Spleen (tissue), 11 donors: ENCODE results near the gene ABCA12. TPM values are rescaled to one million over a fixed set of nuclear protein-coding genes. Genes with fewer than 3 reads are reported as not detected.

Experiments
- DNase-seq: peaks from one replicate; pipeline ENCODE4 v3.0.0-alpha.2; 2020
- H3K27ac ChIP-seq, 8 donors: fragments of 200-600 bp; sonication (generic) in 7 of 8; 1 replicate in 4 of 8; 2 replicates in 4 of 8; pipeline versions ENCODE4 v1.5.0 to v1.8.0; 2016 to 2021; ENCODE audit warnings: inconsistent platforms in 4 of 8, mild to moderate bottlenecking in 4 of 8, moderate library complexity in 1 of 8
- H3K27me3 ChIP-seq, 7 donors: fragments of 200-600 bp; sonication (generic) in 6 of 7; replicated peaks in 1 of 7; 1 replicate in 4 of 7; 2 replicates in 3 of 7; pipeline versions ENCODE4 v1.5.0 to v1.8.0; 2016 to 2021; ENCODE audit warnings: inconsistent platforms in 3 of 7, mild to moderate bottlenecking in 1 of 7
- H3K36me3 ChIP-seq, 6 donors: fragments of 200-600 bp; sonication (generic) in 5 of 6; 1 replicate in 4 of 6; 2 replicates in 2 of 6; pipeline versions ENCODE4 v1.5.0 to v1.8.0; 2016 to 2021; ENCODE audit warnings: inconsistent platforms in 2 of 6
- H3K4me1 ChIP-seq, 6 donors: fragments of 200-600 bp; sonication (generic) in 5 of 6; 1 replicate in 3 of 6; 2 replicates in 3 of 6; pipeline versions ENCODE4 v1.5.0 to v1.8.0; 2016 to 2021; ENCODE audit warnings: inconsistent platforms in 3 of 6
- H3K4me3 ChIP-seq, 8 donors: fragments of 200-600 bp; sonication (generic) in 7 of 8; 1 replicate in 4 of 8; 2 replicates in 4 of 8; pipeline versions ENCODE4 v1.5.0 to v1.8.0; 2016 to 2021; ENCODE audit warnings: inconsistent platforms in 4 of 8, mild to moderate bottlenecking in 4 of 8, moderate library complexity in 2 of 8
- H3K9me3 ChIP-seq, 8 donors: fragments of 200-600 bp; sonication (generic) in 7 of 8; 1 replicate in 4 of 8; 2 replicates in 4 of 8; pipeline versions ENCODE4 v1.5.0 to v1.8.0; 2016 to 2021; ENCODE audit warnings: inconsistent platforms in 4 of 8
- CTCF ChIP-seq, 11 experiments: fragments of 200-600 bp in 7 of 11; fragments of 450-650 bp in 4 of 11; sonication (generic) in 4 of 11; IDR thresholded peaks in 8 of 11; conservative IDR thresholded peaks in 3 of 11; 1 replicate in 7 of 11; 2 replicates in 4 of 11; pipeline versions ENCODE4 v1.4.0 to v1.8.0; 2016 to 2021; ENCODE audit warnings: antibody characterized with exemption in 11 of 11, inconsistent platforms in 4 of 11, mild to moderate bottlenecking in 1 of 11
- POLR2A ChIP-seq, 3 donors: fragments of 450-650 bp; IDR thresholded peaks; one replicate each; pipeline ENCODE4 v1.5.1; 2017; ENCODE audit warnings: antibody characterized with exemption in 3 of 3, mild to moderate bottlenecking in 1 of 3
- POLR2AphosphoS5 ChIP-seq, 3 donors: sonication (generic); formaldehyde crosslinking; IDR thresholded peaks; one replicate each; pipeline ENCODE4 v1.5.1; 2017; ENCODE audit warnings: antibody characterized with exemption in 3 of 3
- WGBS, 5 donors: extraction: QIAGEN DNeasy Blood & Tissue Kit in 3 of 5; methylation state at CpG; one replicate each; pipeline versions ENCODE4 v1.1.5 to v1.1.7; 2013 to 2018; 5-methylcytosine and 5-hydroxymethylcytosine counted together
- intact Hi-C: fragments of 100-400 bp; cut with DNase I; formaldehyde crosslinking; loops from one replicate; pipeline ENCODE4 v1.15.0; 2023; ENCODE audit warnings: low total_unique reads
- polyA plus RNA-seq, 3 donors: library from polyadenylated mRNA; stranded (reverse); fragments of 200-250 nt; gene quantifications; one replicate each; pipeline ENCODE4 v1.2.1, GENCODE V29; 2013
- total RNA-seq, 7 donors: library from RNA; depleted of rRNA in 3 of 7; stranded (reverse); fragments of >200 nt in 3 of 7; fragmentation: NEBNext Ultra II Directional in 4 of 7; extraction: Animal tissue kit (Norgen Biotek cat#: 25700) in 4 of 7; gene quantifications; one replicate each; pipeline versions ENCODE4 v1.1.0 to v1.2.1, GENCODE V29; 2016 to 2021
- donor health status: healthy with polysubstance abuse.
- donor health status: DM: no; HTN: no; CAD: no; lungs with moderate emphysema.
- donor health status: DM: no; HTN: no; CAD: no.
- donor health status: Bipolar disorder and iron deficiency.
- donor health status: healthy.
- donor health status: DM: no; HTN: no; CAD: no.
- donor health status: DM: yes; HTN: yes; CAD: no.

The ABCA12 gene
- total and polyA plus RNA-seq, 10 donors = not detected

GRCh38 chr2:214902286-214902685, 236.1 kb downstream of the ABCA12 start:
- no peaks in the 10 kb centered on the region for H3K9me3 ChIP-seq
- H3K4me3 ChIP-seq = no peak overlapping the region
- no peaks in the 10 kb centered on the region for H3K27me3 ChIP-seq
- no peak for TF ChIP-seq CTCF (IDR thresholded peaks at IDR 0.05 in 8 of 11, conservative IDR thresholded peaks at IDR 0.05 in 3 of 11)
- TF ChIP-seq POLR2AphosphoS5 (IDR thresholded peaks at IDR 0.05) = no peak
- no peak for TF ChIP-seq POLR2A (IDR thresholded peaks at IDR 0.05)
- intact Hi-C loops = no loop called here
- WGBS, 5 donors = 78 to 88% (median 82%) methylated on average over 5 of the region's 5 CpGs
- no peaks in the 10 kb centered on the region for H3K36me3 ChIP-seq
- no peak overlapping the region for H3K27ac ChIP-seq
- DNase-seq = no peak
- H3K4me1 ChIP-seq = no peaks in the 10 kb centered on the region

- no peak overlapping the region for H3K4me3 ChIP-seq
- no peaks in the 10 kb centered on the region for H3K9me3 ChIP-seq
- no peaks in the 10 kb centered on the region for H3K36me3 ChIP-seq
- no peaks in the 10 kb centered on the region for H3K4me1 ChIP-seq
- no peak for DNase-seq
- no peak overlapping the region for H3K27ac ChIP-seq
- no peak for TF ChIP-seq CTCF (IDR thresholded peaks at IDR 0.05 in 8 of 11, conservative IDR thresholded peaks at IDR 0.05 in 3 of 11)
- TF ChIP-seq POLR2AphosphoS5 (IDR thresholded peaks at IDR 0.05) = no peak
- TF ChIP-seq POLR2A (IDR thresholded peaks at IDR 0.05) = no peak
- H3K27me3 ChIP-seq = no peaks in the 10 kb centered on the region
- 88 to 96% (median 90%) methylated on average over 4 of the region's 4 CpGs for WGBS, 5 donors
- intact Hi-C loops = no loop called here
Measured at GRCh38 chr2:214899751-214900150, 238.7 kb downstream of the ABCA12 start.

GRCh38 chr2:214896274-214896673, 242.2 kb downstream of the ABCA12 start:
- WGBS, 5 donors = 63 to 83% (median 69%) methylated on average over 1 of the region's 1 CpG
- Histone ChIP-seq H3K4me1 (no peaks in the 10 kb centered on the region), H3K9me3 (no peaks in the 10 kb centered on the region), H3K27me3 (no peaks in the 10 kb centered on the region), H3K27ac (no peak overlapping the region), H3K4me3 (no peak overlapping the region), H3K36me3 (no peaks in the 10 kb centered on the region)
- intact Hi-C loops = no loop called here
- TF ChIP-seq POLR2AphosphoS5 (IDR thresholded peaks at IDR 0.05) (no peak), CTCF (IDR thresholded peaks at IDR 0.05 in 8 of 11, conservative IDR thresholded peaks at IDR 0.05 in 3 of 11) (no peak), POLR2A (IDR thresholded peaks at IDR 0.05) (no peak)
- DNase-seq = no peak

- no peak overlapping the region for H3K27ac ChIP-seq
- DNase-seq = no peak
- no peaks in the 10 kb centered on the region for H3K9me3 ChIP-seq
- no peaks in the 10 kb centered on the region for H3K27me3 ChIP-seq
- H3K36me3 ChIP-seq = no peaks in the 10 kb centered on the region
- WGBS, 5 donors = 90 to 96% (median 90%) methylated on average over 3 of the region's 3 CpGs
- intact Hi-C loops = no loop called here
- TF ChIP-seq POLR2AphosphoS5 (IDR thresholded peaks at IDR 0.05) (no peak), POLR2A (IDR thresholded peaks at IDR 0.05) (no peak), CTCF (IDR thresholded peaks at IDR 0.05 in 8 of 11, conservative IDR thresholded peaks at IDR 0.05 in 3 of 11) (no peak)
- no peak overlapping the region for H3K4me3 ChIP-seq
- no peaks in the 10 kb centered on the region for H3K4me1 ChIP-seq
Measured at GRCh38 chr2:214895469-214895868, 243.0 kb downstream of the ABCA12 start.
